Activated naive CD8-positive, alpha-beta T cell treated with anti-CD3 and anti-CD28 coated beads for 36 hours (primary cell): ENCODE data around the gene TBX6. TPM values are rescaled to one million over a fixed set of nuclear protein-coding genes. Genes with fewer than 3 reads are reported as not detected.
"Not testable (repeated sequence)": the region's sequence is repeated elsewhere in the genome, so short reads cannot be mapped to it uniquely, and the experiment has no call there.

Experiments used
- DNase-seq: peaks from one replicate; pipeline ENCODE4 v3.0.0; 2021
- H3K27ac Mint-ChIP-seq: one replicate; pipeline ENCODE4 v1.8.0; 2022; ENCODE audit warnings: mild to moderate bottlenecking, moderate library complexity, mixed read lengths
- H3K27me3 Mint-ChIP-seq: one replicate; pipeline ENCODE4 v1.8.0; 2022; ENCODE audit warnings: mild to moderate bottlenecking, mixed read lengths
- H3K36me3 Mint-ChIP-seq: one replicate; pipeline ENCODE4 v1.8.0; 2021; ENCODE audit warnings: mild to moderate bottlenecking, mixed read lengths
- H3K4me1 Mint-ChIP-seq: one replicate; pipeline ENCODE4 v1.8.0; 2021; ENCODE audit warnings: mixed read lengths
- H3K4me3 Mint-ChIP-seq: one replicate; pipeline ENCODE4 v1.8.0; 2022; ENCODE audit warnings: mild to moderate bottlenecking, moderate library complexity, mixed read lengths
- H3K9me3 Mint-ChIP-seq: one replicate; pipeline ENCODE4 v1.8.0; 2022; ENCODE audit warnings: mixed read lengths
- total RNA-seq, 2 experiments: library from RNA; stranded (reverse); gene quantifications; one replicate each; pipeline ENCODE4 v1.2.3, GENCODE V29; 2021

The TBX6 gene
- total RNA-seq, 2 experiments from 2014 or later, result 0.74 to 1.1 TPM

- peaks cover 1% of the 10 kb centered on the region for H3K36me3 Mint-ChIP-seq
- H3K9me3 Mint-ChIP-seq, result no peaks in the 10 kb centered on the region
- peak; percentile 92 for DNase-seq
- peak overlapping the region; percentile 74 for H3K27ac Mint-ChIP-seq
- peak overlapping the region; percentile 80 for H3K4me3 Mint-ChIP-seq
- H3K27me3 Mint-ChIP-seq, result peaks cover 8% of the 10 kb centered on the region
- peaks cover 15% of the 10 kb centered on the region for H3K4me1 Mint-ChIP-seq
Observed at GRCh38 chr16:30052671-30053372, 38.9 kb downstream of the TBX6 start.

- Mint-ChIP-seq H3K36me3 (peaks cover 1% of the 10 kb centered on the region), H3K27me3 (peaks cover 8% of the 10 kb centered on the region), H3K9me3 (no peaks in the 10 kb centered on the region), H3K4me1 (peaks cover 15% of the 10 kb centered on the region), H3K4me3 (peak overlapping the region; percentile 64), H3K27ac (no peak overlapping the region)
- no peak for DNase-seq
Observed at GRCh38 chr16:30051518-30051917, 40.2 kb downstream of the TBX6 start.

- Mint-ChIP-seq H3K36me3 (peaks cover 1% of the 10 kb centered on the region), H3K4me1 (peaks cover 9% of the 10 kb centered on the region), H3K9me3 (no peaks in the 10 kb centered on the region), H3K27me3 (peaks cover 8% of the 10 kb centered on the region), H3K27ac (no peak overlapping the region), H3K4me3 (no peak overlapping the region)
- no peak for DNase-seq
Observed at GRCh38 chr16:30049871-30050270, 41.9 kb downstream of the TBX6 start.

- Mint-ChIP-seq H3K36me3 (peaks cover under 1% of the 10 kb centered on the region), H3K27ac (no peak overlapping the region), H3K4me1 (peaks cover 2% of the 10 kb centered on the region), H3K9me3 (no peaks in the 10 kb centered on the region), H3K27me3 (no peaks in the 10 kb centered on the region), H3K4me3 (no peak overlapping the region)
- DNase-seq, result no peak
Observed at GRCh38 chr16:30046588-30046987, 45.1 kb downstream of the TBX6 start.

GRCh38 chr16:30046178-30046577 is 45.5 kb downstream of the TBX6 start:
- H3K36me3 Mint-ChIP-seq, result no peaks in the 10 kb centered on the region
- H3K27me3 Mint-ChIP-seq, result no peaks in the 10 kb centered on the region
- H3K4me3 Mint-ChIP-seq, result no peak overlapping the region
- no peak for DNase-seq
- no peaks in the 10 kb centered on the region for H3K9me3 Mint-ChIP-seq
- no peaks in the 10 kb centered on the region for H3K4me1 Mint-ChIP-seq
- no peak overlapping the region for H3K27ac Mint-ChIP-seq

- no peaks in the 10 kb centered on the region for H3K9me3 Mint-ChIP-seq
- peaks cover 2% of the 10 kb centered on the region for H3K4me1 Mint-ChIP-seq
- H3K27me3 Mint-ChIP-seq, result peaks cover 8% of the 10 kb centered on the region
- no peak for DNase-seq
- H3K4me3 Mint-ChIP-seq, result no peak overlapping the region
- H3K27ac Mint-ChIP-seq, result no peak overlapping the region
- no peaks in the 10 kb centered on the region for H3K36me3 Mint-ChIP-seq
Observed at GRCh38 chr16:30041841-30042240, 49.9 kb downstream of the TBX6 start.

GRCh38 chr16:30040690-30041089 is 51.0 kb downstream of the TBX6 start:
- not testable (repeated sequence) for DNase-seq, H3K27ac Mint-ChIP-seq, H3K9me3 Mint-ChIP-seq, H3K27me3 Mint-ChIP-seq, H3K4me3 Mint-ChIP-seq, H3K4me1 Mint-ChIP-seq, H3K36me3 Mint-ChIP-seq

GRCh38 chr16:30040221-30040620 is 51.5 kb downstream of the TBX6 start:
- H3K27ac Mint-ChIP-seq, result no peak overlapping the region
- DNase-seq, result no peak
- no peak overlapping the region for H3K4me3 Mint-ChIP-seq
- H3K27me3 Mint-ChIP-seq, result peaks cover 11% of the 10 kb centered on the region
- peaks cover 2% of the 10 kb centered on the region for H3K4me1 Mint-ChIP-seq
- no peaks in the 10 kb centered on the region for H3K9me3 Mint-ChIP-seq
- no peaks in the 10 kb centered on the region for H3K36me3 Mint-ChIP-seq

Other genes with a start within 250 kb of the TBX6 start
- 10 to 100 TPM; 46.8 to 50.6 TPM for gene CDIPT, start 228.7 kb downstream of the TBX6 start, total RNA-seq
- under 1 TPM in 1 of 2 experiments, not detected in 1; 0.32 TPM for gene SEZ6L2, start 192.4 kb downstream of the TBX6 start, total RNA-seq
- gene ASPHD1, start 191.4 kb downstream of the TBX6 start, total RNA-seq, result 1 to 10 TPM; 1.3 to 2.0 TPM
- gene KCTD13, start 165.7 kb downstream of the TBX6 start, total RNA-seq, result 10 to 100 TPM; 27.2 to 30.3 TPM
- gene TMEM219, start 129.8 kb downstream of the TBX6 start, total RNA-seq, result 10 to 100 TPM; 29.3 TPM
- 10 to 100 TPM; 24.9 to 26.4 TPM for gene TAOK2, start 118.1 kb downstream of the TBX6 start, total RNA-seq
- 10 to 100 TPM; 39.5 to 41.4 TPM for gene HIRIP3, start 96.3 kb downstream of the TBX6 start, total RNA-seq
- 10 to 100 TPM; 83.8 to 91.1 TPM for gene INO80E, start 95.7 kb downstream of the TBX6 start, total RNA-seq
- gene DOC2A, start 80.9 kb downstream of the TBX6 start, total RNA-seq, result 1 to 10 TPM in 1 of 2 experiments, under 1 TPM in 1; 0.89 to 1.4 TPM
- not detected for gene C16orf92, start 68.7 kb downstream of the TBX6 start, total RNA-seq
- 1 to 10 TPM; 1.2 to 2.0 TPM for gene TLCD3B, start 60.7 kb downstream of the TBX6 start, total RNA-seq
- 1,000 to 10,000 TPM; 2,800 to 2,893 TPM for gene ALDOA, start 26.2 kb downstream of the TBX6 start, total RNA-seq
- 100 to 1,000 TPM; 125 to 127 TPM for gene PPP4C, start 15.9 kb downstream of the TBX6 start, total RNA-seq
- gene YPEL3, start 4.3 kb upstream of the TBX6 start, total RNA-seq, result 10 to 100 TPM; 11.8 to 12.1 TPM
- 1 to 10 TPM; 1.7 to 4.3 TPM for gene GDPD3, start 21.6 kb upstream of the TBX6 start, total RNA-seq
- 10 to 100 TPM; 38.9 to 41.6 TPM for gene MAPK3, start 31.3 kb upstream of the TBX6 start, total RNA-seq
- 100 to 1,000 TPM; 972 to 977 TPM for gene CORO1A, start 91.7 kb upstream of the TBX6 start, total RNA-seq
- 100 to 1,000 TPM; 252 to 257 TPM for gene BOLA2B, start 101.7 kb upstream of the TBX6 start, total RNA-seq
- 10 to 100 TPM; 64.2 to 65.7 TPM for gene SLX1A, start 102.0 kb upstream of the TBX6 start, total RNA-seq
- gene SULT1A3, start 107.3 kb upstream of the TBX6 start, total RNA-seq, result 10 to 100 TPM in 1 of 2 experiments, 1 to 10 TPM in 1; 9.6 to 12.3 TPM
- 1 to 10 TPM; 6.8 to 8.1 TPM for gene NPIPB13, start 156.6 kb upstream of the TBX6 start, total RNA-seq